ENCODE measurements around the gene CATSPERE.
"Not testable (repeated sequence)": the region's sequence is repeated elsewhere in the genome, so short reads cannot be mapped to it uniquely, and the experiment has no call there.

The CATSPERE gene

DNA sequence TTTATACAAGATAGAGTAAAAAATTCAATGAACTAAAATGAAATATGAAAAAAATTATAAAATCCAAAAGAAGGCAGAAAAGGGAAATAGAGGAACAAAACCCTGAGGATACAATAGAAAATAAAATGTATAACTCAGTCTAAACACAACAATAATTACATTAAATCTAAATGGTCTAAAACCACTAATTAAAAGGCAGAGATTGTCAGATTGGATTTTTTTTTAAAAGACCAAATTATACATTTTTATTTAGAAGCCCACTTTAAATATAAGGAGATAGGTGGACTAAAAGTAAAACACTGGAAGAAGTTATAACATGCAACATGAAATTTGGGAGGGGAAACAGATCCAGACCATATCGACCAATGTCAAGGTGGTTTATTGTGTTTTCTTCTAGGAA, 95.2 kb downstream of the CATSPERE start:
- DNase-seq, result no peak

DNA sequence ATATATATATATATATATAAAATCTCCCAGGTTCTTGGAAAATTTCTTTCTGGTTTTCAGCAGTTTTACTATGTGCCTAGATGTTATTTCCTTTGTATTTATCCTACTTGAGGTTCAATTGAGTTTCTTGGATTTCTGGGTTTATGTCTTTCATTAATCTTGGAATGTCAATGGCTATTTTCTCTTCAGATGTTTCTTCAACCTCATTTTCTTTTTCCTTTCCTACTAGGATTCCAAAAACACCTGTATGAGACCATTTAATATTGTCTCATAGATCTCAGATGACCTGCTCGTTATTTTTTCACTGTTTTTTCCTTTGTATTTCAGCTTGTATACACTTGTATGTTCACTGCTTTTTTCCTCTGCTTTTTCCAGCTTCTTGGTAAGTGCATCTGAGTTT, 96.5 kb downstream of the CATSPERE start:
- no peak for DNase-seq

DNA sequence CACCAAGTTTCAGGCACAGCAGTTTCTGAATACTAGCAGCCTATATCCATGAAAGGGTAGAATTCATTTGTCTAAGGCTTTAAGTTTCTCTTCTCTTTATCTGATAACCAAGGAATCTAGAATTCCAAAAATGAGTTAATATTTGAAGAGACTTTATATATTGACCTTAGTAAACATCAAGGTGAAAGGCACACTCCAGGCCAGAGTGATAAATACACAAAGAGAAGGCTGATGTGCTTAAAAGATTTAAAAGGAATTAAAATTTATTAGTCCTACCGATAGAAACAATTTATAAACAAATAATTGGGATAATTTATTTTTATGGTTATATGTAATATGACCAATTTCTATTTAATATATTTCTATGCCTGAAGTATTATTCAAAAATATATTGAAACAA, 98.5 kb downstream of the CATSPERE start:
- DNase-seq, result no peak

DNA sequence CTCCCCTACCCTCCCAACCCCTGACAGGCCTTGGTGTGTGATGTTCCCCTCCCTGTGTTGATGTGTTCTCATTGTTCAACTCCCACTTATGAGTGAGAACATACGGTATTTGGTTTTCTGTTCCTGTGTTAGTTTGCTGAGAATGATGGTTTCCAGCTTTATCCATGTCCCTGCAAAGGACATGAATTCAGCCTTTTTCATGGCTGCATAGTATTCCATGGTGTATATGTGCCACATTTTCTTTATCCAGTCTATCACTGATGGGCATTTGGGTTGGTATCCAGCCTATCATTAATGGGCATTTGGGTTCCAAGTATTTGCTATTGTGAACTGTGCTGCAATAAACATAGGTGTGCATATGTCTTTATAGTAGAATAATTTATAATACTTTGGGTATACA, 101.8 kb downstream of the CATSPERE start:
- not testable (repeated sequence) for DNase-seq

DNA sequence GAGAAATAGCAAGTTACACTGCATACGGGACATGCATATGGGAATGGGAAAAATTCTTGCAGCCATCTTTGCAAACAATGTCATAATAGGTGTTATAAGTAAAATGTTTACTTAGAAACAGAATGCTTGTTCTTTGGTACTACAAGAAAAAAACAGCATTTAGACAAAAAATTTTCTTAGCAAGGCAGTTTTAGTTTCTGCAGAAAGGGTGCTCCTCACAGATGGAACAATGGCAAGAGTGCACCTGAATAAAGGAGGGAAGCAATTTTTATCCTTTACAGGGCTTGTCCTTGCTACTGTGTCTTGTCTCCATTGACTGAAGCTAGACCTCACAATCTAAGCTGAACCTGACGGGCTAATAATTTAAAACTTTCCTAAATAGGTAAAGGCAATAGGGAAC, 112.7 kb downstream of the CATSPERE start:
- no peak for DNase-seq

DNA sequence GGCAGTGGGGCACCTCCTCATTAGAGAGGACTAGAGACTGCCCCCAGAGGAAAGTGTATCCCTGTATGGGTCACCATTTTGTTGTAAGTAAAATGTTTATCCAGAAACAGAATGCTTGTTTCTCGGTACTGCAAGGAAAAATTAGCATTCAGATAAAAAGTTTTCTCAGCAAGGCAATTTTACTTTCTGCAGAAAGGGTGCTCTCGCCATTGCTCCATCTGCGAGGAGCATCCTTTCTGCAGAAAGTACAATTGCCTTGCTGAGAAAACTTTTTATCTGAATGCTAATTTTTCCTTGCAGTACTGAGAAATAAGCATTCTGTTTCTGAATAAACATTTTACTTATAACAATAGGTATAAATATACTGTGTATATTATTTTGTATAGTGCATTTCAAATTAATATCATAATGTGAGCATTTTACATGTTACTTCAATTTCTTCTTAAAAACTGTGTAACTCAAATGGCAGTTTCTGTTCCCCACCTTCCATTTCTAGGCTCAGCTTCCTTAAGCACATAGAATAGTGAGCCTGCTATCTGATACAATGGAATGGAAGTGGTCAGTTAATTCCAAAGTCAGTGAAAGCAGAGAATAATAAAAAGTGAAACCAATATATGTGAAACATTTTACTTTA, 115.3 kb downstream of the CATSPERE start:
- no peak for DNase-seq

DNA sequence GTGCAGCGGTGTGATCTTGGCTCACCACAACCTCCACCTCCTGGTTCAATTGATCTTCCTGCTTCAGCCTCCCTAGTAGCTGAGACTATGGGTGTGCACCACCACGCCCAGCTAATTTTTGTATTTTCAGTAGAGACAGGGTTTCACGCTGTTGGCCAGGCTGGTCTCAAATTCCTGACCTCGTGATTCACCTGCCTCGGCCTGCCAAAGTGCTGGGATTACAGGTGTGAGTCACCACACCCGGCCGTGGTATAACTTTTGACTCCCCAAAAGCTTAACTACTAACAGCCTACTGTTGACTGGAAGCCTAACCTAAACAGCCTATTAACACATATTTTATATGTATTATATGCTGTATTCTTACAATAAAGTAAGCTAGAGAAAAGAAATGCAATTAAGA, 117.1 kb downstream of the CATSPERE start:
- not testable (repeated sequence) for DNase-seq

DNA sequence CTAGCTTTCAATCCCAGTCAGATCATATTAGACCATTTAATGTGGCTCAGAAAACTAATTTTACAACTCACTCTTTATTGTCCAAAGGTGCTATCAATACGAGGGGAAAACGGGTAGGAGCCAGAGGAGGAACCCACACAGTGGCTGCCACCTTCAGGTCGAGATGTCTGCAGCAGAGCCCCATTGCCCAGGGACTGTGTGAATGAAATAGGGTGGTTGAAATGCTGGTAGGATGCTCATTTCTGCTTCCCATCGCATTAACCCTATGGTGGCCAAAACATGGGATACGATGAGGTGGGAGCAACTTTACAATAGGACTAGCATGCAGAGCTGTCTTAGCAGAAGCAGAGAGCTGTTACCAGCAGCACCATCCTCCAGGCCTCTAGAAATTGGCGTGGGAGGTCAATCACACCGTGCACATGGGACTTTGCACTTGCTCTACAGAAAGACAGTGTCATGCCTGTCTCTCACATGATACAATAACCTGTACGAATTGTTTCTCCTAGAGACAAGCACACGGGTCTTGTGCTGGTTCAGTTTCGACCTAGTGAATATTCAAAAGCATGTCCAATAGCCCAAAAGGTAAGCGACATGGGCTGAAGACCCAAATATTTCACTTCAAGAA, 122.4 kb downstream of the CATSPERE start:
- DNase-seq, result no peak

DNA sequence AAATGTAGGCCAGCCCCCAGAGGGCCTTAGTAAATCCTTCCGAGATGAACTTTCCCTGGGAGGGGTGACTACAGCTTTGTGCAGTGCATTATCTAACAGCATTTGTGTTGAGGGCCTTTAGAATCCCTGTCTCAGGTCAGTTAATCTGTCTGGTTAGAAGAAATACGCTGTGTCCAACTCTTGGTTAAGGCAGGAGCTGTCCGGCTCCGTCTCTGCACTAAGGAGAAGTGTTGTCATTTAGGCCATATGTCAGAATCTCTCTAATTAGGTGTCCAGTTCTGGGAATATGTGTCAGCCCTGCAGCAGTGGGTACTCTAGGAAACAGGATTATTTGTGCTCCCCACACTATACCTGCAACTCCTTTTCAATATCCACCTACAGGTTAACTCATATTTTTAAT, 124.8 kb downstream of the CATSPERE start:
- no peak for DNase-seq

DNA sequence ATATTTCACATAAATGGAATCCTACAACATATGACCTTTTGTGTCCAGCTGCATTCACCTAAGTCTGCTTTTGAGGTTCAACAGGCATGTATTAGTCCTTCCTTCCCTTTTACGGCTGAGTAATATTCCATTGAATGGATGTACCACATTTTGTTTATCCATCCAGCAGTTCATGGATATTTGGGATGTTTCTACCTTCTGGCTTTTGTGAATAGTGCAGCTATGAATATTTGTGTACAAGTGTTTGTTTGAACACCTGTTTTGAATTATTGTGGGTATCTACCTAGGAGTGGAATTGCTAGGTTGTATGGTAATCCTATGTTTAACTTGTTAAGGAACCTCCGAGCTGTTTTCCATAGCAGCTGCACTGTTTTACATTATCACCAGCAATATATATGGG, 129.6 kb downstream of the CATSPERE start:
- DNase-seq, result no peak

DNA sequence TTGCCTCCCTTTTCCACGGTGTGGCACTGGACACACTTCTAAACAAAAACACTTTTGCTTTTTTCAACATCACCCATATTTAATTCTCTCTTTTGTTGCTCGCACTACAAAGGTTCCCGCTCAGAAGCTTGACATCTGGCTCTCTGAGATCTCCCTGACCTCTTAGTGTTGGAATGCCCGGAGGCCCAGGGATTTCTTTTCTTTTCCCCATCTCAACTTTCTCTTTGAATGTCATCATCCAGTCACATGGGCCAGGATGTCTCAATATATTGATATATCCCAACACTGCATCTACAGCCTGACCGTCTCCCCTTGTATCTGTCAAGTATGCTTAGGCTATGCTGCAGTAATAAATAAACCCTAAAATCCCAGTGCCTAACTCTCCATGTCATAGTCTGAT, 137.5 kb downstream of the CATSPERE start:
- DNase-seq, result no peak

DNA sequence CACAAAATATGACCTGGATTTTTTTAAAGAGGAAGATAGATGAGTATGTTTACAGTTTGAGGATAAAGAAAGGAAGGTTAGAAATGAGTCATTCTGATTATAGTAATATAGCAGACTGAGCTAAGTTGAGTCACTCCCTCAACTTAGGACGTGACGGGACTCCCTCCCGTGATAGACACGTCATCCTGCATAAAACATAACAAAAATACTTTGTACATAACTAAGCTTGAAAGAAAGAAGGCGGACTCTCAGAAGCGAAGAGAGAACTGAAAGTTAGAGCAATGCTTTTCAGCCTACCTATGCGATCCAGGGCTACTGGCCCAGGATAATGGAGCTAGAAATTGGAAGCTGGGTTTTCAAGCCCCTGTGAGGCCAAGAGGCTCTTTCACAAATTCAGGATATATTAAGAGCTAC, 138.9 kb downstream of the CATSPERE start:
- peak; percentile 37 to 46 for DNase-seq

DNA sequence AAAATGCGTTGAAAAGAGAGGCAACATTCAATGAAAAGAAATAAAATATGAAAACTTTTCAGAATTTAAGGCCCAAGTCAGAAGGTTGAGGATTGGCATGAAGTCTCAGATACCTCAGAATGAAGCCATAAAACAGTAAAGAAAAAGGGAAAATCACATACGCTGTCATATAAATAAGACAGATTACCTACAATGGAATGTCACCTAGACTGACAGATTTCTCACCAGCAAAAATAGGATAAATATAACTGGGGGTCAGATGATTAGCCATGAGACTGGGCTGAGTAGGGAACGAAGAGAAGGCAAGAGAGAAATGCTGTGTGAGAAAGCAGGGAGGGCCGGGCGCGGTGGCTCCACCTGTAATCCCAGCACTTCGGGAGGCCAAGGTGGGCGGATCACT, 140.3 kb downstream of the CATSPERE start:
- no peak for DNase-seq

DNA sequence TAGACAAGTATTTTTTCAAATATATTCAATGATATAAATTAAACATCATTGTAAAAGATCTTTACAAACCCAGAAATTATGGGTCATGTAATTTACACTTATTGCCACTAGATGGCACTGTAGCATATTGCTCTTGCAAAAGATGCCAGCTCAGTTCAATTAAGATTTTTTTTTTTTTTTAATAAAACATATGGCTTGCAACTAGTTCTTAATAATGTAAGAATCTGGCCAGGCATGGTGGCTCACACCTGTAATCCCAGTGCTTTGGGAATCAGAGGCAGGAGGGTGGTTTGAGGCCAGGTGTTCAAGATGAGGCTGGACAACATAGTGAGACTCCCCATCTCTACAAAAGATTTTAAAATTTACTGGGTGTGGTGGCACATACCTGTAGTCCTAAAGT, 142.4 kb downstream of the CATSPERE start:
- no peak for DNase-seq

DNA sequence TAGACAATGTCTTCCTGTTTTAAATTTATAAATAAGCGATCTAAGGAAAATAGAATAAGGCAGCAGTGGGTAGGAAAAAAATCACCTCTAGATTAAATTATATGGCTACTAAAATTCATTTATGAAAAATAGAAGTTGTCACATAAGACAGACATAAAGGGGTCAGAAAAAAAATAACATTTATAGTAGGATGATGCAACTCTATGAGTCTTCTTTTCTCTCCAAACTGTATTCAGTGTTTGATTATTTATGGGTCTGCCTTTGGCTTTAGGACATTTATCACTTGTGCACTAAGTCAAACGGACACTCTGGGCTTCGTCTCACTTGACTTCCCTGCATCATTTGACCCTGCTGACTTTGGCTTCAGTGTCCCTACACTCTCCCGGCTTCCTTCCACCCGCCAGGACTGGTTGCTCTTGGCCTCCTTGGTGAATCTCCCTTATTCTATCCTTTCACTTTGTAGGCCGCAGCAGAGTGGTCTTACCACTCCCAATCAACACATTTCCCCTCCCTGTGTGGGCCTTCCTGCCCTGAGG, 144.8 kb downstream of the CATSPERE start:
- no peak for DNase-seq

DNA sequence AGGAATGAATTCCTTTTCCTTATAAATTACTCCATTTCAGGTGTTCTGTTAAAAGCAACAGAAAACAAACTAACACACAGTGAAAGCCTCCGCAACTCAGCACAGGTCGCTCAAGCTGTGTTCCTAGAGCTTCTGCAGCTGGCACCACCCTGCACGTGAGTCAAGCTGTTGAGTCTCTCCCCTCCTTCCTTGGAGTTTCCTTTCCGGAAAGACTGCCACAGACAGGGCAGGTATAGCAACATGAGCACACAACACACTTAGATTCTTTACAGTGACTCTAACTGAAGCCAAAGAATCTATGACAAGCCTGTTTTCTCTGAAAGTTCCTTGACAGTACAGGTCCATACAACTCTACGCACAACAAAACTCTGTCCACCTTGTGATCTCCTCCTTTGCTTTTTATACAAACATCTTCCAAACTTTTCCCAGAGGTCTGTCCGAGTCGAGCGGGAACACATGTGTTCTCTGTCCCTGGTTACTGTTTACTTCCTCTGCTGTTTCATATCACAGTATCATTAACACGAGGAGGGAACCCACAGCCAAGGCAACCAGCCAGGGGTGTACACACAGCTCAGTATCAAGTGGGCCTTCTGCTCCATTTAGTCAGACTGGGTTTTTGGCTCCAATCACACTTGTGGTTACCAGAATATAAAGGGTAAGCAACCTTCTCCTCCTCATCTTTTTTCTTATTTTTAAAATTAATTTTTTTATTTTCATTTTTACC, 153.2 kb downstream of the CATSPERE start:
- DNase-seq, result no peak

DNA sequence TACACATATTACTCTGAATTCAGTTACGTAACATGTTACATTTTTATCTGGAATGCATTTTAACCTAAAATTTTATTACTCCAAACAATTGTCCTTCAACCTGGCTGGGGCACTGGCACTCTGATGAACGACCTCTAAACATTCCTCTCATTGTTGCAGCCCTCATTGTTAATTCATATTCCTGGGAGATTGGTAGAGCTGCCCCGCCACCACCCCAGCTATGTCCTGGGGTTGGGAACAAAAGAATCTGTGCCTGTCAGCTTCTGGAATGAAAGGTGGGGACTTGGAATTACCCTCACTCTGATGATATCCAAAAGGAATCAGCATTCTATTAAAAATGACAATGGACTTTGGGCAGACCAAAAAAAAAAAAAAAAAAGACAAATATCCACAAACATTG, 153.8 kb downstream of the CATSPERE start:
- DNase-seq, result no peak

DNA sequence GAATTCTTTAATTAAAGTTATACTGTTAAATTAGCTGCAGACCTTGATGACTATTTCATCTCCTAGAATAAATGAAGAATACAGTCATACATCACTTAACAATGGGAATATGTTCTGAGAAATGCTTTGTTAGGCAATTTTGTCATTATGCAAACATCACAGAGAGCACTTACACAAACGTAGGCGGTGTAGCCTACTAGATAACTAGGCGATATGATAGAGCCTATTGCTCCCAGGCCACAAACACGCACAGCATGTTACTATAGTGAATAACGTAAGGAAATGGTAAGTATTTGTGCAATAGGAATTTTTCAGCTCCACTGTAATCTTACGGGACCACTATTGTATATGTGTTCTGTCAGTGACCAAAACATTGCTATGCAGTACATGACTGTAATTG, 154.2 kb downstream of the CATSPERE start:
- no peak for DNase-seq

DNA sequence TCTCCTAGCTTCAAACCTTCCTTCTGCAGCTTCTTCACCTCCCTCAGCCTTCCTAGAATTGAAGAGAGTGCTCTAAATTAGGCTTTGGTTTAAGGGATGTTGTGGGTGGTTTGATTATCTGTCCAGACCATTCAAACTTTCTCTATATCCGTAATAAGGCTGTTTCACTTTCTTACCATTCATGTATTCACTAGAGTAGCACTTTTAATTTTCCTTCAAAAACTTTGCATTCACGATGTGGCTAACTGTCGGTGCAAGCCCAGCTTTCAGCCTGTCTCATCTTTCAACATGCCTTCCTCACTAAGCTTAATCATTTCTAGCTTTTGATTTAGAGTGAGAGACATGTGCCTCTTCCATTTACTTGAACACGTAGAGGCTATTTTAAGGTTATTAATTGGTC, 165.6 kb downstream of the CATSPERE start:
- no peak for DNase-seq

DNA sequence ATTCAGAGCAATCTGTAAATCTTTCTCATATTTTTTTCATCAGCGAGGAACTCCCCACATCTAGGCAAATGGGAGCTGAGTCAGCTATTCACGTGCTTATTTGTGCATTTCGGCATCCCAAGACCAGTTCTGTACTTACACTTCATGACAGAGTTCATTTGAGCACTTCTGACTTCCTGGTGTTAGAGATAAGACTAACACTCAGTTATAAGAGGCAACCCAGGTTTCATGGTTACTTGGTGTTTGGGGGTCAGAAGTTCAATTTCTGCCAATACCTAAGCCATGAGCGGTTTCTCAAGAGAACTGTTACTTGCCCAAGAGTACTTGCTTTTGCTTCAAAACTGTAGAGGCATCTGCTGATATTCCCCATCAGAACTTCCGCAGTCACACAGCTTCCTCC, 167.7 kb downstream of the CATSPERE start:
- DNase-seq, result no peak

DNA sequence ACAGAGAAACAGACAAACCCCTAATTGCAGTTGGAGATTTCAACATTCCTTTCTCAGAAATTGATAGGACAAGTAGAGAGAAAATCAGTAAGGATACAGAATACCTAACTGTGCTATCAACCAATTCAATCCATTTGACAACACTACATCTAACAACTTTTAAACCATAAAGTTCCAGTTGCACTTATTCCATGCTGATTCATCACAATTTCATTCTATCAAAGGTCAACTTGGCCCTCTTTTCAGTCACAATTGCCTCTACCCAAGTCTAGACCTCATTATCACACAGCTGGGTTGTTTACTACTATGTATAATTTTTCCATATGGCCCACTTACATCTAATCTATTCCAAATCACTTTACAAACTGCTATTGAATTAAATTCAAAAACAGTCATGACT, 172.1 kb downstream of the CATSPERE start:
- DNase-seq, result no peak

DNA sequence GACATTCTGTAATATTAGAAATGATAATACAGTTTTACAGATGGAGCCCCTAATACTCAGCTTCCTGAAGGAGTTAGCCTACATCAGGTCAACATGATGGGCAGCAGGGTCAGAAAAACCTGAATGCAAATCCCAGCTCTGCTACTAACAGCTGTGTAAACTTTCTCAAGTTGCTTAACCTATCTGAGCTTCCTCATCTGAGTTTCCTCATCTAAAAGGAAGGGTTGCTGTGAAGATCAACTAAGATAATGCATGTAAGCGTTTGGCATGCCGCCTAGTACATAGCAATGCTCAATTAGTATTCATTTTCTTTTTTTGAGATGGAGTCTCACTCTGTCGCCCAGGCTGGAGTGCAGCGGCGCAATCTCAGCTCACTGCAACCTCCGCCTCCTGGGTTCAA, 173.5 kb downstream of the CATSPERE start:
- no peak for DNase-seq

DNA sequence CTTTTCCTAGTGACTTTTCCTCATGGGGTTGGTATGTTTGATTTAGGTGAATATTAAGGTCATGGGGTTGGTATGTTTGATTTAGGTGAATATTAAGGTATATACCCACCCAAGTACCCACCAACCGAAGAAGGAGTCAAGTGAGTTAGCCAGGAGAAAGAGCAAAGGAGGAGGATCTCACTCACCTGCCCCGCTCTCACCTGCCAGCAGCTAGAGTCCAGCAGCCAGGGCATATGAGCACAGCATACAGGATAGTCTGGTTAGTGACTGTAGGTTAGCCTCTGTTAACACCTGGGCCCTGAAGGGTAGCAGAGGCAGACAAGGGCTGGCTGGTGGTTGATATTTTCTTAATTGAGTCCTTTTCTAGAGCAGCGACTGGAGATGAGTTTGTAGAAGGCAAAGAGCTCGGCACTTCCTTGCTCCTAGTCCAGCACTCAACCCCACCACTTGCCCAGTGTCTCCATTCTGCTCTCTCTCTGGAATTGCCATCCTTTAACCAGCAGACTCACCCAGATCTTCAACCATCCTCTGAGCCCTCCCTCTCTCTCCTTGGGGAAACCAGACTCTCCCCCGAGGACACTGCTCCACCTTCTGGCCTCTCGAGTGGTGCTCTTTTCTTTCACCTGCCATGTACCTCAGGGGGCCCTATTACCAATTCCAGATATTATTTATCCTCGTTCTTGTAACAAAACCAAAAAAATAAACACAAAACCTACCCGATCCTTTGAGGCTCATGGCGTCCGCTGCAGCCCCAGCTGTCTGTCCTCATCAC, 175.6 kb downstream of the CATSPERE start:
- DNase-seq, result no peak

Data from activated CD4-positive, alpha-beta T cell treated with anti-CD3 and anti-CD28 coated beads for 4 hours (primary cell).